Activated CD4-positive, alpha-beta T cell treated with anti-CD3 and anti-CD28 coated beads, Interleukin-2, amount 10 ng/mL, durations not matched to agents 7 days and 5 days (primary cell): ENCODE data around the gene ZNF175. TPM values are rescaled to one million over a fixed set of nuclear protein-coding genes. Genes with fewer than 3 reads are reported as not detected.

Experiments used
- CTCF ChIA-PET: fragments of 350-600 bp; sonication (Branson Sonifier 250); formaldehyde crosslinking; loops from one replicate; lab custom pipeline; 2021; ENCODE audit warnings: antibody characterized with exemption; lab: Charles Lee
- POLR2A ChIA-PET: fragments of 350-600 bp; sonication (Branson Sonifier 250); formaldehyde crosslinking; loops from one replicate; lab custom pipeline; 2021; ENCODE audit warnings: antibody characterized with exemption; lab: Charles Lee
- DNase-seq: peaks from one replicate; pipeline ENCODE4 v3.0.0-alpha.2; 2020
- H3K27ac Mint-ChIP-seq: one replicate; pipeline ENCODE4 v1.8.0; 2021; ENCODE audit warnings: mild to moderate bottlenecking, moderate library complexity, mixed read lengths
- H3K27me3 Mint-ChIP-seq: one replicate; pipeline ENCODE4 v1.8.0; 2021; ENCODE audit warnings: mixed read lengths
- H3K36me3 Mint-ChIP-seq: one replicate; pipeline ENCODE4 v1.8.0; 2021; ENCODE audit warnings: low read depth, mixed read lengths
- H3K4me1 Mint-ChIP-seq: one replicate; pipeline ENCODE4 v1.8.0; 2021; ENCODE audit warnings: mixed read lengths
- H3K4me3 Mint-ChIP-seq: one replicate; pipeline ENCODE4 v1.8.0; 2021; ENCODE audit warnings: mild to moderate bottlenecking, moderate library complexity, mixed read lengths
- H3K9me3 Mint-ChIP-seq: one replicate; pipeline ENCODE4 v1.8.0; 2021; ENCODE audit warnings: mixed read lengths
- total RNA-seq, 2 experiments: library from RNA; stranded (reverse); gene quantifications; one replicate each; pipeline ENCODE4 v1.2.3, GENCODE V29; 2021

Gene ZNF175
- total RNA-seq, 2 experiments from 2014 or later, result 7.3 to 7.4 TPM

- Mint-ChIP-seq H3K4me3 (no peak overlapping the region), H3K9me3 (peaks cover 58% of the 10 kb centered on the region), H3K27ac (no peak overlapping the region), H3K27me3 (no peaks in the 10 kb centered on the region), H3K4me1 (no peaks in the 10 kb centered on the region), H3K36me3 (peaks cover 71% of the 10 kb centered on the region)
- DNase-seq, result no peak
- CTCF ChIA-PET, result no interaction called here
- POLR2A ChIA-PET, result no interaction called here
Measured at GRCh38 chr19:51586103-51586728, 15.1 kb downstream of the ZNF175 start.

DNA sequence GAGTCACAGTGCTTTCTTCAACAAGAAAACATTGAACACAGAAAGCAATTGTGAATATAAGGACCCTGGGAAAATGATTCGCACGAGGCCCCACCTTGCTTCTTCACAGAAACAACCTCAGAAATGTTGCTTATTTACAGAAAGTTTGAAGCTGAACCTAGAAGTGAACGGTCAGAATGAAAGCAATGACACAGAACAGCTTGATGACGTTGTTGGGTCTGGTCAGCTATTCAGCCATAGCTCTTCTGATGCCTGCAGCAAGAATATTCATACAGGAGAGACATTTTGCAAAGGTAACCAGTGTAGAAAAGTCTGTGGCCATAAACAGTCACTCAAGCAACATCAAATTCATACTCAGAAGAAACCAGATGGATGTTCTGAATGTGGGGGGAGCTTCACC, 15.7 kb downstream of the ZNF175 start:
- peaks cover 55% of the 10 kb centered on the region for H3K9me3 Mint-ChIP-seq
- POLR2A ChIA-PET, result no interaction called here
- no peaks in the 10 kb centered on the region for H3K4me1 Mint-ChIP-seq
- CTCF ChIA-PET, result no interaction called here
- no peak overlapping the region for H3K4me3 Mint-ChIP-seq
- DNase-seq, result no peak
- H3K27ac Mint-ChIP-seq, result no peak overlapping the region
- H3K27me3 Mint-ChIP-seq, result no peaks in the 10 kb centered on the region
- peaks cover 66% of the 10 kb centered on the region for H3K36me3 Mint-ChIP-seq

GRCh38 chr19:51587264-51588191, 16.4 kb downstream of the ZNF175 start:
- Mint-ChIP-seq H3K36me3 (peaks cover 60% of the 10 kb centered on the region), H3K27me3 (no peaks in the 10 kb centered on the region), H3K4me1 (peaks cover 2% of the 10 kb centered on the region), H3K9me3 (peaks cover 54% of the 10 kb centered on the region), H3K27ac (no peak overlapping the region), H3K4me3 (no peak overlapping the region)
- ChIA-PET POLR2A (no interaction called here), CTCF (no interaction called here)
- no peak for DNase-seq

DNA sequence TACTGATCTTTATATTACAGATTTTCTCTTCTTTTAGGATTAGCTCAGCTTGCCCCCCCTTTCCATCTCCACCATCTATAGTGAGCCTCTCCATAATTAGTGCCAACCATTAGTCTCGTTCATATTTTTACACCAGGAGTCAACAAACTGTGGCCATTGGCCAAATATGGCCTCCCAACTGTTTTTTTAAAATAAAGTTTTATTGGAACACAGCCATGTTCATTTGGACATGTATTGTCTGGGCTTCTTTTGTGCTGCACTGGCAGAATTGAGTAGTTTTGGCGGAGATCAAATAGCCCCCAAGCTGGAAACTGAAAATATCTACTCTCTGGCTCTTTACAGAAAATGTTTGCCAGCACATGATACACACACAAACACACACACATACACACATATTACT, 18.4 kb downstream of the ZNF175 start:
- ChIA-PET CTCF (no interaction called here), POLR2A (no interaction called here)
- H3K36me3 Mint-ChIP-seq, result peaks cover 42% of the 10 kb centered on the region
- peaks cover 13% of the 10 kb centered on the region for H3K4me1 Mint-ChIP-seq
- peaks cover 43% of the 10 kb centered on the region for H3K9me3 Mint-ChIP-seq
- no peaks in the 10 kb centered on the region for H3K27me3 Mint-ChIP-seq
- H3K4me3 Mint-ChIP-seq, result no peak overlapping the region
- DNase-seq, result no peak
- H3K27ac Mint-ChIP-seq, result no peak overlapping the region

GRCh38 chr19:51590441-51590840, 19.4 kb downstream of the ZNF175 start:
- peaks cover 37% of the 10 kb centered on the region for H3K9me3 Mint-ChIP-seq

DNA sequence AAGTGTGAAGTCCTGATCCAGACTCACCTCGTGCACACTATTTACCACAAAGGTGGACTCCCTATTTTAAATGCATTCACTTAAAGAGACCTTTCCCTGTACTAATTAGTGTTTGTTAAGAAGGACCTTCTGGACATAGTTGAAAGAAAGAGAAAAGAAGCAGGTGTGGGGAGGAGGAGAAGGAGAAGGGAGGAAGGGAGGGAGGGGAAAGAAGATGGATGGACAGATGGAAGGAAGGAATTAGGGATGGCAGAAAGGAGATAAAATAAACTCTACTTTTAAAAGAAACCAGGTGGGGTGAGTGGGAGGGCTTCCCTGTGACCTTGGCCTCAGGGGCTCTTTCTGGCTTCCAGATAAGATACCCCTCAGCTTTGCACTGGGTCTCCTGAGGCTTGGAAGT, 21.4 kb downstream of the ZNF175 start:
- H3K27me3 Mint-ChIP-seq, result no peaks in the 10 kb centered on the region
- H3K36me3 Mint-ChIP-seq, result peaks cover 16% of the 10 kb centered on the region
- no peak overlapping the region for H3K27ac Mint-ChIP-seq
- peaks cover 22% of the 10 kb centered on the region for H3K4me1 Mint-ChIP-seq
- DNase-seq, result no peak
- CTCF ChIA-PET, result no interaction called here
- peak overlapping the region; percentile 40 for H3K4me3 Mint-ChIP-seq
- POLR2A ChIA-PET, result no interaction called here
- H3K9me3 Mint-ChIP-seq, result peaks cover 23% of the 10 kb centered on the region

More at GRCh38 chr19:51590441-51590840, 19.4 kb downstream of the ZNF175 start:
- Mint-ChIP-seq H3K36me3 (peaks cover 36% of the 10 kb centered on the region), H3K4me3 (no peak overlapping the region), H3K27me3 (no peaks in the 10 kb centered on the region), H3K4me1 (peaks cover 22% of the 10 kb centered on the region), H3K27ac (no peak overlapping the region)
- ChIA-PET POLR2A (no interaction called here), CTCF (no interaction called here)
- DNase-seq, result no peak

DNA sequence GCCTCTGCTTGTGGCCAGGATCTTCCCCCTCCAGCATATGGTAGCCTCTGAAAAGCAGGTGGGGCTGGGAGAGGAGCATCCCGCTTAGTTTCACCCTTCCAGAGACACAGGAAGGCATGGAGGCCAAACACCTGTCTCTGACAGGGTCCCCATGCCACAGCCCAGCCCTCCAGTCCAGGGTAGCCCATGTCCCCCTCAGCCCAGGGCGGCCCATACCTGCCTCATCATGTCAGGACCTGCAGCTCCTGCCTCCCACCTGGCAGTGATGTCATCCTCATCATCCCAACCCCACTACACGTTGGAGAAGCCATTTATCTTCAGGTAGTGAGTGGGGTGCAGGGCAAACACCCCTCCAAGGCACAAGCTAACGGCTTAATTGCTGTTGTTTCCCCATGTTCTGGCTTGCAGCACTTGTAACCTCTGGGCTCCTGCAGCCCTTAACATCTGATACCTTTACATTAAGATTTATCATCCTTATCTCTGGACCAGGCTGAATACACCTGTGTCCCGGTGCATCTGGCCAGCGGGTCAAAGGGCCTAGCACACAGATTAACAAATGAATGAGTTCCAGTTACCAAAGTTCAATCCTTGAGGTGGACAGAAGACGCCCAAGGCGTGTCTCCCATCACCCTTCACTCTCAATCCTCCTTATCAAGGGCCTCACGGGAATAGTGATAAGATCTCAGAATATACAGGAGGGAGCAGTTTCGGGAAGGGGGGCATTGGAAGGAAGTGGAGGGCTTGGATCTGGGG, 22.2 kb downstream of the ZNF175 start:
- H3K36me3 Mint-ChIP-seq, result peaks cover 13% of the 10 kb centered on the region
- CTCF ChIA-PET, result interaction anchor here (0.6 to 2.2 kb wide), 3 partner anchors 22 to 184 kb away, joined by 3 to 6 read pairs (median 4); partner anchors contain the start of gene ZNF175
- H3K27ac Mint-ChIP-seq, result peak overlapping the region; percentile 93
- H3K27me3 Mint-ChIP-seq, result no peaks in the 10 kb centered on the region
- H3K4me1 Mint-ChIP-seq, result peaks cover 22% of the 10 kb centered on the region
- peak overlapping the region; percentile 91 for H3K4me3 Mint-ChIP-seq
- POLR2A ChIA-PET, result no interaction called here
- peaks cover 16% of the 10 kb centered on the region for H3K9me3 Mint-ChIP-seq
- DNase-seq, result no peak

- no peaks in the 10 kb centered on the region for H3K27me3 Mint-ChIP-seq
- H3K36me3 Mint-ChIP-seq, result peaks cover 13% of the 10 kb centered on the region
- POLR2A ChIA-PET, result no interaction called here
- H3K4me3 Mint-ChIP-seq, result peak overlapping the region; percentile 91
- H3K9me3 Mint-ChIP-seq, result peaks cover 13% of the 10 kb centered on the region
- CTCF ChIA-PET, result interaction anchor here (0.6 to 2.2 kb wide), 3 partner anchors 23 to 185 kb away, joined by 3 to 6 read pairs (median 4); partner anchors contain the start of gene ZNF175
- H3K27ac Mint-ChIP-seq, result peak overlapping the region; percentile 93
- DNase-seq, result peak; percentile 98
- peaks cover 22% of the 10 kb centered on the region for H3K4me1 Mint-ChIP-seq
Measured at GRCh38 chr19:51593969-51594773, 23.1 kb downstream of the ZNF175 start.

DNA sequence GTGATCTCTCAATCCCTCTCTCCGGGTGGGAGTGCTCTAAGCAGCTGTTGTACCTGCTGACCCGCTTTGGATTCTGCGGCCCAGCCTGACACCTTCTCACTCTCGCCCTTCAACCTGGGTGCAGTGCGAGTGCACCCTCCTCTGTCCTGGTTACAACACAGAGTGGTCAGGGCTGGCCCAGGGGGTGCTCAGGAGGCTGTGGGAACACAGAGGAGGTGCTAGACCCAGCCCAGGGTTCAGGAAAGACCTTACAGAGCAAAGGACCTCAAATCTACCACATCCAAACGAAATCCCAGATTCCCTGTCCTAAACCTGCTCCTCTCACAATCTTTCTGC, 23.7 kb downstream of the ZNF175 start:
- Mint-ChIP-seq H3K36me3 (peaks cover 8% of the 10 kb centered on the region), H3K9me3 (peaks cover 8% of the 10 kb centered on the region), H3K27me3 (peaks cover 1% of the 10 kb centered on the region), H3K4me1 (peaks cover 22% of the 10 kb centered on the region), H3K4me3 (peak overlapping the region; percentile 91), H3K27ac (peak overlapping the region; percentile 93)
- DNase-seq, result no peak
- ChIA-PET CTCF (interaction anchor here (1.3 to 2.2 kb wide), 2 partner anchors 24 to 109 kb away, joined by 3 to 6 read pairs; partner anchors contain the start of gene ZNF175), POLR2A (no interaction called here)

DNA sequence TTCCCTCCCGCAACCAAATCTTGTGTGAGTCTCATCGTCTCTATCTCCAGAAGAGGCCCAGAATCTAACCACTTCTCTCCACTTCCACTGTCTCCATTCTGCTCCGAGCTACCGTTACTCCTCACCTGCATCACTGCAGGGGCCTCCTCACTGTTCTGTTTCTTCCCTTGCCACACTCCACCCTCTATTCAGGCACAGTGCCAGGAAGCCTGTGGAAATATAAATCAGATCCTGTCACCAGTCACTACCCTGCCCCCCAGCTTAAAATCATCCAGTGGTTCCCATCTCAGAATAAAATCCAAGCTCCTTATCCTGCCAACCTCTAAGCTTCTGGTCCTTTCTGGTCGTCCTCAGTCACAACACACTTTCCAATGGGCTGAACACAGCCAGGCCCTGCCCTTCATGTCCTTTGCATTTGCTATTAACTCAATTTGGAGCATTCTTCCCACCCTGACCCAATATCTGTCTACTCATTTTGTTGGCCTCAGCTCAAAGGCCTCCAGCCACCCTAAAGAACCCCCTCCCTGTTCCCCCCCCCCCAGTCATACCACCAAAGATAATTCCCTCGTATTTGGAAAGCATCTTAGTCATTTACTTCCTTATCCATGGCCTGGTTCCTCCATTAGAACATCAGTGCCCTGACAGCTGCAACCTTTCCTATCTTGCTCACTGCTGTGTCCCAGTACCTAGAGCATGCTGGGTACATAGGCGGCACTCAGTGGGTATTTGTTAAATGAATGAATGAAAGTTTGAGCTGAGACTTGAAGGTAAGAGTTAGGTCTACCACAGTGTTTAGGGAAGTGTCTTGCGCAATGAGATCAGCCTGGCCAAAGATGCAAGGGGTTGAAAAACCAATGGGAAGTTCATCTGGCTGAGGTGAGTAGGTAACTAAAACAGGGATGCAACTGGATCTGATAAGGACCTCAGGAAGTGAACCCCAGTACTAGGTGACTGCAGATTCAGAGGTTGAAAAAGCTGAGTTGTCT, 24.4 kb downstream of the ZNF175 start:
- peaks cover 22% of the 10 kb centered on the region for H3K4me1 Mint-ChIP-seq
- CTCF ChIA-PET, result interaction anchor here (2.2 kb wide), 1 partner anchor 24 kb away, joined by 6 read pairs; the partner anchor contains the start of gene ZNF175
- H3K9me3 Mint-ChIP-seq, result peaks cover 7% of the 10 kb centered on the region
- H3K27ac Mint-ChIP-seq, result no peak overlapping the region
- H3K27me3 Mint-ChIP-seq, result peaks cover 9% of the 10 kb centered on the region
- POLR2A ChIA-PET, result no interaction called here
- H3K4me3 Mint-ChIP-seq, result peak overlapping the region; percentile 91
- no peak for DNase-seq
- H3K36me3 Mint-ChIP-seq, result peaks cover 8% of the 10 kb centered on the region
